Ovary (tissue), 9 donors: ENCODE data around the gene CCDC57. TPM values are rescaled to one million over a fixed set of nuclear protein-coding genes. Genes with fewer than 3 reads are reported as not detected.

Source experiments
- DNase-seq, 5 donors: peaks; one replicate each; pipeline ENCODE4 v3.0.0-alpha.2; 2019 to 2020
- H3K27ac ChIP-seq, 2 donors: fragments of 200-600 bp; one replicate each; pipeline versions ENCODE4 v1.5.1 to v1.8.0; 2019 to 2022
- H3K27me3 ChIP-seq: fragments of 200-600 bp; one replicate; pipeline ENCODE4 v1.8.0; 2022
- H3K36me3 ChIP-seq: fragments of 200-600 bp; sonication (generic); one replicate; pipeline ENCODE4 v1.5.1; 2019
- H3K4me1 ChIP-seq: one replicate; pipeline ENCODE4 v1.8.1; 2013; ENCODE audit warnings: mild to moderate bottlenecking, moderate library complexity; ENCODE audit not compliant: insufficient read depth
- H3K4me3 ChIP-seq: fragments of 200-600 bp; sonication (generic); one replicate; pipeline ENCODE4 v1.5.1; 2017
- H3K9me3 ChIP-seq, 2 donors: fragments of 200-600 bp in 1 of 2; sonication (generic) in 1 of 2; one replicate each; pipeline versions ENCODE4 v1.5.1 to v1.8.1; 2013 to 2019; ENCODE audit warnings: mild to moderate bottlenecking in 1 of 2, moderate library complexity in 1 of 2
- CTCF ChIP-seq, 3 donors: fragments of 450-650 bp in 2 of 3; fragments of 200-600 bp in 1 of 3; IDR thresholded peaks; one replicate each; pipeline versions ENCODE4 v1.5.1 to v1.8.0; 2016 to 2022; ENCODE audit warnings: antibody characterized with exemption in 3 of 3, mild to moderate bottlenecking in 1 of 3
- EP300 ChIP-seq: sonication (generic); formaldehyde crosslinking; IDR thresholded peaks from one replicate; pipeline ENCODE4 v1.6.1; 2017; ENCODE audit warnings: antibody characterized with exemption
- POLR2A ChIP-seq: fragments of 450-650 bp; IDR thresholded peaks from one replicate; pipeline ENCODE4 v1.6.1; 2017; ENCODE audit warnings: antibody characterized with exemption, mild to moderate bottlenecking, moderate library complexity
- WGBS, 3 donors: extraction: QIAGEN DNeasy Blood & Tissue Kit in 1 of 3; methylation state at CpG; one replicate each; pipeline versions ENCODE4 v1.1.5 to v1.1.7; 2013 to 2017; 5-methylcytosine and 5-hydroxymethylcytosine counted together
- intact Hi-C, 4 donors: fragments of 100-400 bp; cut with DNase I; formaldehyde crosslinking; loops; one replicate each; pipeline versions ENCODE4 v1.11.0 to v1.15.1; 2022 to 2023
- polyA plus RNA-seq, 2 donors: library from polyadenylated mRNA; stranded (reverse); fragments of 200-250 nt in 1 of 2; fragments of 350-450 nt in 1 of 2; fragmentation: Illumina TruSeq in 1 of 2; extraction: RNeasy Lipid Tissue Mini Kit (QIAGEN cat#74804) in 1 of 2; gene quantifications; one replicate each; pipeline ENCODE4 v1.2.3, GENCODE V29; 2013 to 2014
- total RNA-seq, 7 donors: library from RNA; depleted of rRNA in 2 of 7; stranded (reverse); fragments of >200 nt in 2 of 7; fragmentation: NEBNext Ultra II Directional in 3 of 7; extraction: Animal tissue kit (Norgen Biotek cat#: 25700) in 3 of 7; gene quantifications; one replicate each; pipeline versions ENCODE4 v1.1.0 to v1.2.4, GENCODE V29; 2016 to 2023
- donor health status: DM: no; HTN: no; CAD: no; lungs with moderate emphysema.
- donor health status: DM: no; HTN: no; CAD: no.
- donor health status: Bipolar disorder and iron deficiency.
- donor health status: DM: yes; HTN: yes; CAD: no.
- donor health status: DM: no; HTN: no; CAD: no.
- donor health status: DM: yes; HTN: yes; CAD: no.

The CCDC57 gene
- total and polyA plus RNA-seq, 9 donors: 7.7 to 65.0 (median 40.3) TPM

- H3K27ac ChIP-seq: peak overlapping the region in 1 of 2 donors; percentile 28
- H3K4me3 ChIP-seq: no peak overlapping the region
- peak; percentile 76 to 87 (median 82) for DNase-seq
- no peaks in the 10 kb centered on the region for H3K9me3 ChIP-seq
- TF ChIP-seq EP300 (no peak), CTCF (IDR thresholded peaks at IDR 0.05) (peak; percentile 90 to 92 (median 90)), POLR2A (peak; percentile 13)
- WGBS, 3 donors: 15 to 19% (median 15%) methylated on average over 21 of the region's 21 CpGs
- intact Hi-C loops: loop anchor here in 3 of 4 donors (5.0 kb wide), 1 partner anchor 116 kb away; no protein-coding TSS in a partner anchor
- no peaks in the 10 kb centered on the region for H3K27me3 ChIP-seq
- H3K4me1 ChIP-seq: peaks cover 2% of the 10 kb centered on the region
- no peaks in the 10 kb centered on the region for H3K36me3 ChIP-seq
Measured at GRCh38 chr17:82205720-82206508, 6.7 kb downstream of the CCDC57 start.

- TF ChIP-seq EP300 (no peak), CTCF (IDR thresholded peaks at IDR 0.05) (no peak), POLR2A (no peak)
- H3K4me3 ChIP-seq: no peak overlapping the region
- H3K27ac ChIP-seq: no peak overlapping the region
- H3K4me1 ChIP-seq: peaks cover 2% of the 10 kb centered on the region
- intact Hi-C loops: loop anchor here (5.0 kb wide), 1 partner anchor 117 kb away; no protein-coding TSS in a partner anchor
- no peaks in the 10 kb centered on the region for H3K27me3 ChIP-seq
- no peaks in the 10 kb centered on the region for H3K9me3 ChIP-seq
- no peaks in the 10 kb centered on the region for H3K36me3 ChIP-seq
- peak in 2 of 5 donors; percentile 38 to 56 for DNase-seq
- WGBS, 3 donors: 60 to 75% (median 73%) methylated on average over 24 to 25 of the region's 25 CpGs
Measured at GRCh38 chr17:82204831-82205719, 7.6 kb downstream of the CCDC57 start.

- no peaks in the 10 kb centered on the region for H3K9me3 ChIP-seq
- H3K4me3 ChIP-seq: no peak overlapping the region
- H3K4me1 ChIP-seq: peaks cover 2% of the 10 kb centered on the region
- no peak overlapping the region for H3K27ac ChIP-seq
- H3K27me3 ChIP-seq: no peaks in the 10 kb centered on the region
- 87 to 91% (median 87%) methylated on average over 19 of the region's 19 CpGs for WGBS, 3 donors
- TF ChIP-seq CTCF (IDR thresholded peaks at IDR 0.05): no peak
- TF ChIP-seq EP300: no peak
- no peak for TF ChIP-seq POLR2A
- no peaks in the 10 kb centered on the region for H3K36me3 ChIP-seq
- DNase-seq: no peak
- intact Hi-C loops: loop anchor here in 1 of 4 donors (5.0 kb wide), 1 partner anchor 118 kb away; no protein-coding TSS in a partner anchor
Measured at GRCh38 chr17:82203920-82204319, 8.7 kb downstream of the CCDC57 start.

- Histone ChIP-seq H3K27ac (no peak overlapping the region), H3K9me3 (no peaks in the 10 kb centered on the region), H3K27me3 (no peaks in the 10 kb centered on the region), H3K4me1 (peaks cover 2% of the 10 kb centered on the region), H3K4me3 (no peak overlapping the region), H3K36me3 (no peaks in the 10 kb centered on the region)
- intact Hi-C loops: loop anchor here in 1 of 4 donors (5.0 kb wide), 1 partner anchor 119 kb away; no protein-coding TSS in a partner anchor
- DNase-seq: no peak
- TF ChIP-seq POLR2A (no peak), EP300 (no peak)
- 69 to 84% (median 71%) methylated on average over 10 of the region's 10 CpGs for WGBS, 3 donors
Measured at GRCh38 chr17:82202981-82203380, 9.7 kb downstream of the CCDC57 start.
